HG03139 (cell line): Measurements from ENCODE around the gene SH3RF3.
"Not testable (repeated sequence)": the region's sequence is repeated elsewhere in the genome, so short reads cannot be mapped to it uniquely, and the experiment has no call there.

Source experiments
- ATAC-seq: cut with Tn5 transposase; IDR thresholded peaks from one replicate; pipeline ENCODE4 v1.9.1; 2021; ENCODE audit not compliant: unreplicated experiment

The SH3RF3 gene

GRCh38 chr2:109214651-109215371 is 85.8 kb downstream of the SH3RF3 start:
- no peak for ATAC-seq

GRCh38 chr2:109215866-109216265 is 86.9 kb downstream of the SH3RF3 start:
- no peak for ATAC-seq

DNA sequence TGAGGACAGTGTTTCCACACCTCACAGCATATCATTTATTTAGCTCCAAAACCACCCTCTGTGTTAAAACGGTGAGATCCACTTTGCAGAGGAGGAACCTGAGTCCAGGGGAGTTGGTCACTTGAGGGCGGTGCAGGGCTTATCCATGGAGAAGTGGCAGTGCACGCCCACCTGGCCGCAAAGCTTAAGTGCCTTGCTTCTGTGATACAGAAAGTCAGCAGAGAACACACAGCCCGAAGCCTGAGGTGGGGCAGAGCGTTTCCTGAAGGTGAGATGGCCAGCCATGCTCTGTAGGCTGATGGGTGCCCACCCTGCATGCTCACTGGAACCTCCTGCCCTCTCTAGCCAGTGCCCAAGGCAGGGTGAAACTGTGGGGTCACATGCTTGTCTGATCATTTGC is 87.3 kb downstream of the SH3RF3 start:
- no peak for ATAC-seq

DNA sequence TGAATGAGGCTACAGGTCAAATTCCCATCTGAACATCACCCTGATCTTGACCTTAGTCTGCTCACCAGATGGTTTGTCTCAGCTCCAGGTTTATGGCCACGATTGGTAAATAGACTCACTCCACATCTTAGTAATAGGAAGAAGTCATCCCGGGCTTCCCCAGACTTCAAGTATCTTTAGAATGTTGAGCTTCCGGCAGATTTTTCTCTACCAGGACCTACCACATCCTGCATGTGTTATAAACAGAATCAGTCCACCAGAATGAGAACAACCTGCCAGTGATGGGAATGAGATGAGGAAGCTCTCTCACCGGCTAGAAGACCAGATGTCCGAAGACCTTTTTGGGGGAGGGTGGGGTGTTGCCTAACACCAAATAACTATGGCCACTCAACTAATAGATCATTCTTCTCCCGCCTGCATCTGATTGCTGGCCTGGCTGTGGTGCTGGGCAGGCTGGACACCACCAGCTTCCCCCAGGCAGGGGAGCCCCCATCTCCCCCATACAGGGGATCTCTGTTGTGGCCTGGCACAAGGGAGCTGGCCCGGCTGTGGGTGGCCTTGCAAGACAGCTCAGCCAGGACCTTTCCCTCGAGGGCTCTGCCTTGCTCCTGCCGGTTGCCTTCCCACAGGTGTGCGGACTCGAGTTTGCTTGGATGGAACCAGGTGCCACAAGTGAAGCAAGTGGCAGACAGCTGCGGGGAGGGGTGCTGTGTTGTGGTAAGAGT is 88.5 kb downstream of the SH3RF3 start:
- ATAC-seq = no peak

DNA sequence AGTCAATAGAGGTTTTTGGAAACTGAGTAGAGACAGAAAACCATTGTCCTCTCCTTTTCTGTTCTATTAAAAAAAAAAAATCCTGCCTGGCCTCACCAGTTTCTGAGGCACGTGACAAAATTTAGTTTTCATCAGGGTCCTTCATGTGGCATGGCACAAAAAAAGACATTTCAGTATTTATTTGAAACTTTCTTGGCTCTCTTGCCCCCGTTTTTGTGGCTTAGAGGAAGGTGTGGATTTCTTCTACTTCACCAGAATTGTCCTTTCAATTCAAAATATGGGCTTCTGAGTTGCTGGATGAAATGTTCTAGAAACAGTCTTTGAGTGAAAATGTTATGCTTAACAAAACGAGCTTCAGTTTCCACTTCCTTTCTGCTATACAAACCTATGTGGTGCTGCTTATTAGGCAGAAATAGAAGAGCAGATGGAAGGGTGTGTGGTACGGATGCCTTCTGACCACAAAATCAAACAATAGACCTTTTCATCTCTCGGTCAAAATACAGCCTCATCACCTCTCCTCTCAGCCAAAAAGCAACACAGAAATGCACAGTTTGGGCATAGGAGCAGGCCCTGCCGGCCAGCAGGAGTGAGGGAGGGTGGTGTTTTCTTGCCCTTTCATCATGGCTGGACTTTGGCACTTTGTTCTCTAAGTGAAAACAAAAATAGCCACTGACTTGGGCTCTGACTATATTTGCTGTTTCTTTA is 89.2 kb downstream of the SH3RF3 start:
- ATAC-seq = peak; percentile 43

GRCh38 chr2:109218792-109219126 is 89.8 kb downstream of the SH3RF3 start:
- ATAC-seq = no peak

DNA sequence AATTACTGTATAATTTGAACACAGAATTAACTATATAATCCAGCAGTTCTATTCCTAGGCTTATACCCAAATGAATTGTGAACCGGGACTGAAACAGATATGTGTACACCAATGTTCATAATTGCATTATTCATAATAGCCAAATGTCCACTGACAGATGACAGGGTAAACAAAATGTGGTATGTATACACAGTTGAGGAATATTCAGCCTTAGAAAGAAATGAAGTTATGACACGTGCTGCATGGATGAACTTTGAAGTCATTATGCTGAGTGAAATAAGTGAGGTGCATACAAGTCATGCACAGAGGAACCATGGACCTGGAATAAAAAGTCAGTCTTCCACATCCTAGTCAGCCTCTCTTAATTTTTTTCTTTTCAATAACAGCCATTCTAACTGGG is 91.9 kb downstream of the SH3RF3 start:
- no peak for ATAC-seq

GRCh38 chr2:109221316-109221715 is 92.3 kb downstream of the SH3RF3 start:
- not testable (repeated sequence) for ATAC-seq

DNA sequence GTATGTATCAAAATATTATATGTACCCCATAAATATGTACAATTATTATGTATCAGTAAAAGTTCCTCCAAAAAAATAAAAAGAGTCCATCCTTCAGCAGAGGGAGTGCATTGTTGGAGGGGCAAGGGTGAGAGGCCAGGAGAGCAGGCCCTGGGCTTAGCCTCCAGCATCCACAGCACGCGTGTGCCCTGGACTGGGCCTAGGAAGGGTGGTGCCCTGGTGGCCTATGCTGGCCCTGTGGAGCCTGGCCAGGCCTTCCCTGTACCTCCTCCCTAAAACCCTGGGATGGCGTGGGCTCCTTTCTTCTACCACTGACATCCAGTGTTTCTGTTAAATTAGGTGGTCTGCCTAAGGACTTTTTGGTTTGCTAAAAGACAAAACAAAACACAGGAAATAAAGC is 93.4 kb downstream of the SH3RF3 start:
- ATAC-seq = no peak

DNA sequence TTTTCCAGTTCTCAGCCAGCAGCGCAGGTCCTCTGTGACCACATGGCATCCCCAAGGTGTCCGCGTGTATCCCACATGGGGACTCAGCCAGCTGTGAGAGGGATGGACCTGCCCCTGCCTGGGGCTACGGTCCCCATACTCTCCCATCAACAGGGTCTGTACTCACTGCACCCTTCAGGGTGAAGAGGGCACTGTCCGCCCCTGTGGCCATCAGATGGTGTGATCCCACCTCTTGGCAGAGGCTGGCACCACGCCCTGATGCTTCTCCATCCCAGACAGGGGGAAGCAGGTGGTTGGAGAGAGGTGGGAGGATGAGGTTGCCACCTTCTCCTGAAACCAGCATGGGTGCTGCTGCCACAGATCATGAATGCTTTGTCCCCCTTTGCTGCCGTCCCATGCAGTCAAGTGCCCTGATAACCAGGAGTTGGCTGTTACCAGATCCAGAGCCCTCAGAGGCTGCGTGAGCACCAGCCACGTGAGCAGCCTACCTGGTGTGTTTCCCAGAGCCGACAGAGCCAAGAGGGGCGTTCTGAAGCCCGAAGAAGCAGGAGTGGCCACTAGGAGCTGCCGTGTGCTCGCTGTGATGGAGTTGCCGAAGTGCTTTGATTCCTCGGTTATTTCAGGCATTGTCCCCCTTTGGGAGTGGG is 93.9 kb downstream of the SH3RF3 start:
- no peak for ATAC-seq

DNA sequence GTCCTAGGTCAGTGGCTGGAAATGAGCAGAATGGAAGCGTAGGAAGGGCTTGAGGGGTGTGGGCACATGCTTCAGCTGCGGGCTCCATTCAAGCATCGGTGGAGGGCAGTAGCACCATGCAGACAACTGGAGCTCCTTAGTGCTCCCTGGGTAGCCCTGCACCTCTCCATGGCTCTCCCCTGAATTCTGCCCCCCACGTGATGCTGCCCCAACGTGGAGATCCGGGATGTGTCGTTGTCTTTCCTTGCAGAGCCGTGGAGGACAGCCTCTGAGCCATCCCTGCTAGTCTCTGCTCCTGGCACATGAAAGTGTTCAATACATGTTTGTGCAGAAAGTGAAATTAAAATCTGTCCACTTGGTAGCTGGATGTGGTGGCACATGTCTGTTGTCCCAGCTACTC is 94.5 kb downstream of the SH3RF3 start:
- no peak for ATAC-seq

DNA sequence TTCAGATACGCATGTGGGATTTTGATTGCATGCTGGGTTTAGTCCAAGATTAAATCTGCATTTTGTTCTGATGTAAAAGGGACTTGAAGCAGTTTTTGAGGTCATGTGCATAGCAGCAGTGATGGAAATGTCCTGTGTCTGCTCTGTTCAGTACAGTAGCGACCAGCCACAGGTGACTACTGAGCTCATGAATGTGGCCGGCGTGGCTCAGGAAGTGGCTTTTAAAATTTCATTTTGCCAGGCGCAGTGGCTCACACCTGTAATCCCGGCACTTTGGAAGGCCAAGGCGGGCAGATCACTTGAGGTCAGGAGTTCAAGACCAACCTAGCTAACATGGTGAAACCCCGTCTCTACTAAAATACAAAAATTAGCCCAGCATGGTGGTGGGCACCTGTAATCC is 95.3 kb downstream of the SH3RF3 start:
- not testable (repeated sequence) for ATAC-seq

DNA sequence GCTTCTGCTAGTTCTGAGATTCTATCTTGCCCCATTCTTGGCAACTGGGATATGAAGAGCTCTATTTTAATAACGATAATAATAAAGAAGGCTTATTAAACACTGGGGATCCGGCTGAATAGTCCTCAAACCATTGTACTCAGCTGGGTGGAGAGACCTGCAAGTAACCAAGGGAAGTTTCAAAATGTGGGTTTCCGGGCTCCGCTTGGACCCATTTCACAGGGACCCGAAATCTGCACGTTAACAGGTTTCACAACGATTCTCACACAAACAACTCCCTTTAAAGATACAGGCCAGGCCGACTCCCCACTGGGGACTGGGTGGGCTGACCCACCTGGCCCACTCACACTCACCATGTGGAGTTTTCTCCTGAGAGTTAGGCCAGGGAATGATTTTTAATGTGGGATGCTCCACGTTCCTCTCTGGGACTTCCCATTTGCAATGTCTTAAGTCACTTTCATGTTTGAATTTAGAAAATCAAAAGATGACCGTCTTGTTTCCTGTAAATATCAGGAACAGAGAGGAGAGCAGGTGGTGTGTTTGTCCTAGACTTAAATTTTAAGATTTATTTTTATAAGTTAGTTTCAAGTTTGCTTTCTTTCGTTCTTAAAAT is 96.3 kb downstream of the SH3RF3 start:
- no peak for ATAC-seq

- ATAC-seq = no peak
Observed at GRCh38 chr2:109226128-109226527, 97.1 kb downstream of the SH3RF3 start.

- no peak for ATAC-seq
Observed at GRCh38 chr2:109226622-109227021, 97.6 kb downstream of the SH3RF3 start.

- no peak for ATAC-seq
Observed at GRCh38 chr2:109229094-109229675, 100.2 kb downstream of the SH3RF3 start.

GRCh38 chr2:109230941-109231420 is 102.0 kb downstream of the SH3RF3 start:
- no peak for ATAC-seq

- no peak for ATAC-seq
Observed at GRCh38 chr2:109231428-109231827, 102.4 kb downstream of the SH3RF3 start.

- ATAC-seq = no peak
Observed at GRCh38 chr2:109231996-109232705, 103.1 kb downstream of the SH3RF3 start.

GRCh38 chr2:109232909-109233308 is 103.9 kb downstream of the SH3RF3 start:
- ATAC-seq = no peak
